TTC549 (cell line): ENCODE results near the gene ATP2B1.
A peak's percentile ranks its signal among the peaks of the same experiment; 100 is the strongest.
"Not testable (repeated sequence)": the region's sequence is repeated elsewhere in the genome, so short reads cannot be mapped to it uniquely, and the experiment has no call there.

Experiments used
- FAIRE-seq: peaks from 2 replicates; lab custom pipeline; 2012; peaks lifted over from hg19 to GRCh38; lab: Jason Lieb, UNC

The ATP2B1 gene

DNA sequence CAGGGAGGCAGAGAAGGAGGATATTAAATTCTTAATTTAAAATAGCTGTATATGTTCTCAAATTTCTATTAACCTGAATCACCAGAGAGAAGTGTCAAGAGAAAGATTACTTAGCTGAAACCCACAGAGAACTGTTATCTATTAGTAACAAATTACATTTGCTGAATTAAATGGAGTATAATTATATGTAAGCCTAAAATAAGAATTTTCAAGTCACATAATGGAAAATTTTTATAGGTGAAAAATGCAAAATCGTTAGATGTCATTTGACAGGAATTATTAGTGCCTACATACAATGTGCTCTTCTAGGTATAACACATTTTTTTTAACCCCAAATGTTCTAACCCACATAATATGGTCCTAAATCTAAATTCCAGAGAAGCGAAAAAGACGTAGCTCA is 4.1 kb upstream of the ATP2B1 start:
- no peak for FAIRE-seq

DNA sequence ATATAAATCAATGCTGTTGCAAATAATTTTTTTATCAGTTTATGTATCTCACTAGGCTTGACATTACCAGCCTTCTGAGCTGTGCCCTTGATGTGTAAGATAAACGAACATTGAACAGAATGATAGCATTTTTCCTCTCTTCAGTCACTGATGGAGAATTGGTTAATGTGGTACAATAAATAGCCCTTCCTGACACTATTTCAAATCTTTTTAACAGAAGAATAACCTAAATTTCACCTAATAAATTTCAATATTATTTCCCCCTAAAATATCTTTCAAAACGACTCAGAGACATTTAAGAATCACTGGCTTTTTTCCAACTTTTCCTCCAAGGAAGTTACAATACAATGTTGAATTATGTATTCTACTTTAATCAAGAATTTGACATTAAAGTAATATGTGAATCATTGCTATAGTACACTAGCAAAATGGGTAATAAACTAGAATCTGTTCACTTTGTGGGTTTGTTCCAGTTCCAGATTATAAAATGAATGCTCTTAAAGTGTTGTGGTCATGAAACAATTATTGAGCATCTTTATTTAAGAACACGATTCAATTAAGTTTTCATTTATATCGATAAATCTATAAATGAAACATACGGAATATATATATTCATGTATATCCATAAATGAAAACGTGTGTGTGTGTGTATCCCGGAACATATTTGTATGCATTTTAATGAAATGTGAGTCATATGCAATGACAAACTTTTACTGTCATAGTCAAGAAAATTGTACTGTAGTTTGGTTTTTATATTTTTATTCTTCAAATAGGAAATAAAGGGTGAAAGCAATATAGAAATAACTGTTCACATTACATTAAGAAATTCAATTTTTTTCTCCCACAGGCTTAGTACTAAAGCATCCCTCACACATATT is 2.5 kb upstream of the ATP2B1 start:
- no peak for FAIRE-seq

DNA sequence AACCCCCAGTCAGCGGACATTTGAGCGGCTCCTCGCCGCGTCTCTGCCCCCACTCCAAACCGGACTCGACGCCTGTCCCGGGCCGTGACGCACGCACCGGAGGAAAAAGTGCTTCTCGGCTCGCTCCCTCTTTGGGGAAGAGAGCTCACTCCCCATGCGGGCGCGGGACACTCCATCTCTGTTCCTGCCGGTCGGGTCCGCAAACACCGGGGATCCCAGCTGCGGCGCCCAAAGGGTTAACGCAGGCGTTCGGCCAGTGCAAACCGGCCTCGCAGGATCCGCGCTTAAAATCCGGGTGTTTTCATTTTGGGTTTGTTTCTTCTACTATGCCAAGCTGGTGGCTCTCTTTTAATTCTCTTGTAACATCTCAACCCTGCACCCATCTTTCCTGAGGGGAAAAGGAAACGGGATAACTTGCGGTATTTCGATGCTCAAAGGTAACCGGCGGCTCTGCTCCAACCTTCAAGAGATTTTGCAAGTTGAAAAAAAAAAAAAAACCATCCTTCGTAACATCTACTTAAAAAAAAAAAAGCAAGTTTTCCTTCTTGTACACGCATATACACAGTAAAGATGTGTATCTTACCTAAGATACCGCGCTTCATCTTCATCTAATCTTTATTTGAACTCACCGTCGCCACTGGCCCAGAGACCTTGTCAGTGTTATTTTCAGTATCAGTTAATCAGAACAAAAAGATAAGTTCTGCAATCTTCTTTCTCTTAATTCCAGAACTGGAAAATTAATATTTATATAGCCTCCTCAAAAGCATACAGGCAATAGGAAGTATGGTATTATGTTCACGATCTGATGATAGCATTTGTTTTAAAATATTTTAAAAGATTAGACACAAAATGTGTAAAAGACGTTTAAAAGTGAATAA is 1.6 kb upstream of the ATP2B1 start:
- FAIRE-seq: no peak

- FAIRE-seq: peak; percentile 45
Observed at GRCh38 chr12:89709157-89709994, 738 bp upstream of the ATP2B1 start.

GRCh38 chr12:89707703-89708564 is 704 bp downstream of the ATP2B1 start:
- no peak for FAIRE-seq

- FAIRE-seq: no peak
Observed at GRCh38 chr12:89706986-89707702, 1.5 kb downstream of the ATP2B1 start.

DNA sequence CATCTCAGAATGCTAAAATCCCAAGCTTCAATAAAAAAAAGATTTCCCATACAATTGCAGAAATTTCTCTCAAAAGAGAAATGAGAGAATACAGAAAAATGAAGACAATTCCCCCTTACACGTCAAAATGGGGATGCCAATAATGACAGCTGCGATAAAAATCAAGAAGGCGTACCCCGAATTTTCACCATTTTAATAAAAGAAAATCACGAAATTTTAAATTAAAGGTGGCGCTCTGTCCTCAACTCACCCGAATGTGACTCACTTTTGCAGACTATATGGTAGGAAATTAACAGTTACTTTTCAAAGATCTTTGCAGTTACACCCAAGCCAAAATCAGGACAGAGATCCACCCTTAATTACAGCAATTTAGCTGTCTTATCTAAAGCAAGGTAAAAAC is 2.1 kb downstream of the ATP2B1 start:
- no peak for FAIRE-seq

- FAIRE-seq: no peak
Observed at GRCh38 chr12:89704457-89704856, 4.2 kb downstream of the ATP2B1 start.

GRCh38 chr12:89703768-89704167 is 4.9 kb downstream of the ATP2B1 start:
- no peak for FAIRE-seq

- FAIRE-seq: no peak
Observed at GRCh38 chr12:89702503-89702902, 6.1 kb downstream of the ATP2B1 start.

DNA sequence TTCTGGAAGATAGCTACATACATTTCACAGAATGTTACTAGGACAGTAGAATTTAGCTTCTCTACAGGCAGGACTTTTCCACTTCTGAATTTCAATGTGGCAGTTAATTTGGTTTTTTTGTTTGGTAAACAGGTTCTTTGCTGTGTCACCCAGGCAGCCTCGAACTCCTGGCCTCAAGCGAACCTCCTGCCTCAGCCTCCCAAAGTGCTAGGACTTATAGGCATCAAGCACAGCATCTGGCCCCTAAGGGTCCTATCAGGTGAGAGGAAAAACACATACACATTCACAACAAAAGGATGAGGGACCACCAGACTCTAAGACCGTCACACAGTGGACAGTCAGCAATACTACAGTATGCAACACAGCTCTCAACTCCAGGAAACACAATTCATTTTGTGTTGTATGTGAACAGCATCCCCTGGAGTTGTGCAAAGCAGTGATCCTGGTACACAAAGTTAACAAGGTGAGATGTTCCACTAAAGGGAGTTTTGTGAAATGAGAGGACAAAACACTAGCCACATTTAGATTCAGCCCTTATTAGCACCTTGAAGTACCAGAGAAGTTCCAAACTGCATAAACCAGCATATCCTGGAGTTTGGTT is 6.9 kb downstream of the ATP2B1 start:
- FAIRE-seq: no peak

- FAIRE-seq: no peak
Observed at GRCh38 chr12:89700191-89700810, 8.3 kb downstream of the ATP2B1 start.

GRCh38 chr12:89698607-89699006 is 10.0 kb downstream of the ATP2B1 start:
- FAIRE-seq: no peak

- FAIRE-seq: not testable (repeated sequence)
Observed at GRCh38 chr12:89697728-89698127, 10.9 kb downstream of the ATP2B1 start.

DNA sequence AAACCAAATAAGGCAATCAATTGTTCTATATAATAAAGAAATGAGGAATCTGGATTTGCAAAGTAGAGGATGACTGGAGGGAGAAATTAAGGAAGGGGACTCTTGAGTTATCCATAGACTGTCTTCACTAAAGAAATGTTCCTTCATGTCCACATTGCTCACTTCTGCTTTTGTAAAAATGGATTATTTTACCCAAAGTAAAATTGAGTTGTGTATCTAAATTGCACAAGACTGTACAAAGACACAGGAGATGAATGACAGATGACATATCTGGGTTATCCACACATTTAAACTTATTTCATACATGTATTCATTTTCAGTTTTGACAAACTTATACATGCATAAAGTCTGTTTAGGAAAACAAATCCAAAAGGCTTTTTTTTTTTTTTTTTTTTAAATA is 11.3 kb downstream of the ATP2B1 start:
- no peak for FAIRE-seq

- FAIRE-seq: no peak
Observed at GRCh38 chr12:89695830-89696229, 12.8 kb downstream of the ATP2B1 start.

GRCh38 chr12:89695100-89695499 is 13.5 kb downstream of the ATP2B1 start:
- no peak for FAIRE-seq

DNA sequence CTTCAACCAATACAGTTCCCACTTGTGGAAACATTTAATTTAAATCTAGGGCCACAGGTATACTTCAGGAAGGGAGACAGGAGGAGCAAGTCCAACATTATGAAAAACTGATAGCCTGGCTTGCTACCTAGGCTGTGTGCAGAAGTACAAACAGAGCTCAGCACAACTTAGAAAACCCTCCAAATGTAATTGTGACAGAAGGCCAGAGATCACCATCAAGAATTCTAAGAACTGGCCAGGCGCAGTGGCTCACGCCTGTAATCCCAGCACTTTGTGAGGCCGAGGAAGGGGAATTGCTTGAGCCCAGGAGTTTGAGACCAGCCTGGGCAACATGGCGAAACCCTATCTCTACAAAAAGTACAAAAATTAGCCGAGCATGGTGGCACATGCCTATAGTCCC is 14.1 kb downstream of the ATP2B1 start:
- FAIRE-seq: no peak

GRCh38 chr12:89693639-89694202 is 14.9 kb downstream of the ATP2B1 start:
- FAIRE-seq: no peak
